Bone marrow (tissue), 2 donors: Measurements from ENCODE around the gene MOSPD3.
A peak's percentile ranks its signal among the peaks of the same experiment; 100 is the strongest.

ENCODE experiments used
- DNase-seq, 2 donors: peaks; one replicate each; lab custom pipeline; 2025; lab: John Stamatoyannopoulos, UW

Gene MOSPD3

GRCh38 chr7:100595188-100595587 lies 17.2 kb upstream of the MOSPD3 start:
- no peak for DNase-seq

GRCh38 chr7:100598425-100598824 lies 13.9 kb upstream of the MOSPD3 start:
- DNase-seq: no peak

- DNase-seq: no peak
These were observed 12.2 kb upstream of the MOSPD3 start for GRCh38 chr7:100599911-100600729.

- DNase-seq: no peak
These were observed 11.7 kb upstream of the MOSPD3 start for GRCh38 chr7:100600730-100601038.

GRCh38 chr7:100602889-100603725 lies 9.2 kb upstream of the MOSPD3 start:
- no peak for DNase-seq

- no peak for DNase-seq
These were observed 8.7 kb upstream of the MOSPD3 start for GRCh38 chr7:100603726-100604027.

GRCh38 chr7:100604028-100604975 lies 8.0 kb upstream of the MOSPD3 start:
- peak; percentile 56 to 71 for DNase-seq

- DNase-seq: peak in 1 of 2 donors; percentile 13
These were observed 7.1 kb upstream of the MOSPD3 start for GRCh38 chr7:100604976-100605911.

GRCh38 chr7:100606313-100606712 lies 6.0 kb upstream of the MOSPD3 start:
- no peak for DNase-seq

GRCh38 chr7:100607111-100607510 lies 5.2 kb upstream of the MOSPD3 start:
- no peak for DNase-seq

GRCh38 chr7:100609958-100610357 lies 2.4 kb upstream of the MOSPD3 start:
- DNase-seq: no peak

GRCh38 chr7:100612730-100613390 lies 520 bp downstream of the MOSPD3 start:
- DNase-seq: no peak

GRCh38 chr7:100613412-100614175 lies 1.3 kb downstream of the MOSPD3 start:
- no peak for DNase-seq

GRCh38 chr7:100614308-100614861 lies 2.0 kb downstream of the MOSPD3 start:
- DNase-seq: no peak

- DNase-seq: no peak
These were observed 7.9 kb downstream of the MOSPD3 start for GRCh38 chr7:100620239-100620638.

- no peak for DNase-seq
These were observed 8.5 kb downstream of the MOSPD3 start for GRCh38 chr7:100620804-100621203.

GRCh38 chr7:100621554-100621953 lies 9.2 kb downstream of the MOSPD3 start:
- DNase-seq: no peak

GRCh38 chr7:100623951-100624824 lies 11.8 kb downstream of the MOSPD3 start:
- DNase-seq: no peak

GRCh38 chr7:100626055-100626454 lies 13.7 kb downstream of the MOSPD3 start:
- no peak for DNase-seq
